ENCODE data around the gene CYP26C1. TPM values are rescaled to one million over a fixed set of nuclear protein-coding genes. Genes with fewer than 3 reads are reported as not detected.

The CYP26C1 gene
- total RNA-seq, 4 donors from 2014 or later: 0.19 to 0.34 TPM; not detected in 2

DNA sequence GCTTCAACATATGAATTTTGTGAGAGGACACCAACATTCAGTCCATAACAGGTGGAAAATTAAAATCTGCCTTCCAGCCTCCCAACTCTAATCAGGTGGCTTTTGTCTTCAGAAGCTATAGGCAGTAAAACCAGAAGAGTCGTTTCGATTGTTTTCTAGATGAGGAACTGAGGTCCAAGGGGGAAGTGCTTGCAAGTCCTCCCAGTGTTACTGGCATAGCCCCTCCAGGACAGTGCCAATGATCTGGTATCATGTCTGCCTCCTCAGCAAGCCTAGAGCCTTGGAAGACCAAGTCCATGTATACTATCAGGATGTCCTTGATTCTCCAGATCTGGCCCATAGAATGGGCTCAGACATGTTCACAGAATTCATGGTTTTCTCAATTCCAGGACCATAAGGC is 30.0 kb downstream of the CYP26C1 start:
- Histone ChIP-seq H3K4me1 (no peaks in the 10 kb centered on the region), H3K9me3 (no peaks in the 10 kb centered on the region), H3K27ac (no peak overlapping the region), H3K36me3 (no peaks in the 10 kb centered on the region), H3K27me3 (peaks cover 0 to 11% (median 0%) of the 10 kb centered on the region in 4 donors), H3K4me3 (no peak overlapping the region)
- TF ChIP-seq, protein P1, sequence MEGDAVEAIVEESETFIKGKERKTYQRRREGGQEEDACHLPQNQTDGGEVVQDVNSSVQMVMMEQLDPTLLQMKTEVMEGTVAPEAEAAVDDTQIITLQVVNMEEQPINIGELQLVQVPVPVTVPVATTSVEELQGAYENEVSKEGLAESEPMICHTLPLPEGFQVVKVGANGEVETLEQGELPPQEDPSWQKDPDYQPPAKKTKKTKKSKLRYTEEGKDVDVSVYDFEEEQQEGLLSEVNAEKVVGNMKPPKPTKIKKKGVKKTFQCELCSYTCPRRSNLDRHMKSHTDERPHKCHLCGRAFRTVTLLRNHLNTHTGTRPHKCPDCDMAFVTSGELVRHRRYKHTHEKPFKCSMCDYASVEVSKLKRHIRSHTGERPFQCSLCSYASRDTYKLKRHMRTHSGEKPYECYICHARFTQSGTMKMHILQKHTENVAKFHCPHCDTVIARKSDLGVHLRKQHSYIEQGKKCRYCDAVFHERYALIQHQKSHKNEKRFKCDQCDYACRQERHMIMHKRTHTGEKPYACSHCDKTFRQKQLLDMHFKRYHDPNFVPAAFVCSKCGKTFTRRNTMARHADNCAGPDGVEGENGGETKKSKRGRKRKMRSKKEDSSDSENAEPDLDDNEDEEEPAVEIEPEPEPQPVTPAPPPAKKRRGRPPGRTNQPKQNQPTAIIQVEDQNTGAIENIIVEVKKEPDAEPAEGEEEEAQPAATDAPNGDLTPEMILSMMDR (IDR thresholded peaks at IDR 0.05): no peak
- no peak for TF ChIP-seq POLR2A (IDR thresholded peaks at IDR 0.05)
- no peak for DNase-seq
- intact Hi-C loops (cut with DNase I): no loop called here
- WGBS, 2 donors: 63 to 74% methylated on average over 2 of the region's 2 CpGs

DNA sequence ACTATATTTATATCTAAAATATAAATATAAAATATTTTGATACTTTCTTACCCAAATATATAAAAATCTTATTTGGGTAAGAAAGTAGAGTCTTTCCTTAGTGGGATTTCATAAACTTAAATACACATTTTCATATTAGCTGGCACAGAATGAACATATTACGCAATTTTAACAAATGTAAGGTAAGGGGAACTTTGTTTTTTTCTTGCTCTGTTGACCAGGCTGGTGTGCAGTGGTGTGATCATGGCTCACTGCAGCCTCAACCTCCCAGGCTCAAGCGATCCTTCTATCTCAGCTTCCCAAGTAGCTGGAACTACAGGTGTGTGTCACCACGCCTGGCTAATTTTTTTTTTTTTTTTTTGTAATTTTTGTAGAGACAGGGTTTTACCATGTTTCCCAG is 31.4 kb downstream of the CYP26C1 start:
- no peak overlapping the region for H3K27ac ChIP-seq
- H3K4me1 ChIP-seq: no peaks in the 10 kb centered on the region
- 87 to 90% methylated on average over 3 of the region's 3 CpGs for WGBS, 2 donors
- TF ChIP-seq, protein P1 (IDR thresholded peaks at IDR 0.05): no peak
- TF ChIP-seq POLR2A (IDR thresholded peaks at IDR 0.05): no peak
- no peak for DNase-seq
- peaks cover 0 to 4% (median 0%) of the 10 kb centered on the region in 4 donors for H3K27me3 ChIP-seq
- intact Hi-C loops (cut with DNase I): no loop called here
- H3K4me3 ChIP-seq: no peak overlapping the region
- H3K36me3 ChIP-seq: no peaks in the 10 kb centered on the region
- H3K9me3 ChIP-seq: no peaks in the 10 kb centered on the region

DNA sequence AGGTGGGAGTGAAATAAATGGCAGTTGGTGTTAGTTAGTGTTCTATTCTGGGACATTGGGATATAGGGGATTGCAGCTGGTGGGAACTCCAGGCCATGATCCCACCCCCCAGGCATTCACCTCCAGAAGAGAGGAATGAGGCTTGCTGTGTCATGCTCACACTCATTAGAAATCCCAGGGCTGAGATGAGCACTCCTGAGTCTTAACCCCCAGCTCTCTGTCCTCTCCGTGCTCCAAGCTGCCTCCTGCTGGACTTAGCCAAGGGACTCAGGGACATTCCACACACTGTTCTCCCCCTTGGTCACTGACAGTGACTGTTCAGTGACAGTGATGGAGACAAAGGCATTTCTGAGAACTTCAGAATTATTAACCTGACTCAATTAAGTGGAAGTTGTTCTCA is 34.6 kb downstream of the CYP26C1 start:
- no peak for DNase-seq
- WGBS, 2 donors: 60 to 75% methylated on average over 1 of the region's 1 CpG
- H3K27me3 ChIP-seq: no peaks in the 10 kb centered on the region
- intact Hi-C loops (cut with DNase I): no loop called here
- no peak overlapping the region for H3K27ac ChIP-seq
- no peak for TF ChIP-seq POLR2A (IDR thresholded peaks at IDR 0.05)
- TF ChIP-seq, protein P1 (IDR thresholded peaks at IDR 0.05): no peak
- no peaks in the 10 kb centered on the region for H3K9me3 ChIP-seq
- no peak overlapping the region for H3K4me3 ChIP-seq
- H3K36me3 ChIP-seq: no peaks in the 10 kb centered on the region
- H3K4me1 ChIP-seq: no peaks in the 10 kb centered on the region

DNA sequence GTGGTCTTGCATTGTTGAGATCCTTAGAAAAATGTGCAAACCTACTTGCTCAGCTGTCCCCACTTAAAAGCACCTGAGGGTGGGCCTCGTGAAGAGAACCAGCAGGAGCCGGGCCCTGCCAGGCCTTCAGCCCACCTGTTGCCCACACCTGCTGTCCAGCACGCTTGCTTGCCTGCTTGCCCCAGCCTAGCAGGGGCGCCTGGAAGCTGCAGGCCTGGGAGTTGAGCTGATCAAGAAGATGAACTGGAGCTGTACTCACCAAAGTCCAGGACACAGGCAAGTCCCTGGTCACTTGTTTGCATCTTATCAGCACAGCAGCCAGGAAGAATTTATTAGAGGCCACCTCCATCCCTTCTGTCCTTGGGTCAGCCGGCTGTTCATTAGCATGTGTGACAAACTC is 36.3 kb downstream of the CYP26C1 start:
- Histone ChIP-seq H3K27me3 (no peaks in the 10 kb centered on the region), H3K4me3 (no peak overlapping the region), H3K9me3 (no peaks in the 10 kb centered on the region), H3K4me1 (no peaks in the 10 kb centered on the region), H3K27ac (no peak overlapping the region), H3K36me3 (no peaks in the 10 kb centered on the region)
- TF ChIP-seq, protein P1 (IDR thresholded peaks at IDR 0.05): no peak
- TF ChIP-seq POLR2A (IDR thresholded peaks at IDR 0.05): no peak
- DNase-seq: no peak
- intact Hi-C loops (cut with DNase I): no loop called here
- WGBS, 2 donors: 69 to 80% methylated on average over 2 to 4 of the region's 5 CpGs

DNA sequence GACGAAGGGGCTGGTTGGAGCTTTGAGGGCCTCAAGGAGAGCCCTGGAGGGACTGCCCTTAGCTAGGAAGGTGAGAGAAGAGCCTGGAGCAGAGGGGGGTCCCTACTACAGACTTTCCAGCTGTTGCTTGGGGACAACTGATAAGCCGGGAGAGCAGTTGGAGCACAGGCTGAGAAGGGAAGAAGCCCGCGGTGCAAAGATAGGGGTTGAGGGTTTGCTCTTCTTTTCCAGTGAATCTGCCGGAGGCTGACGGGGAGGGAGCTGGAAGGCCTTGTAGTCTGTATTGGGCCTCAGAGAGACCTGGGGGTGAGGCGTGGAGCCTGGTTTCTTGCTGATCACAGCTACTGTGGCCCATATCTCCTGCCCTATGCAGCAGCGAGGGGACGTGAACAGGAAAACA is 36.8 kb downstream of the CYP26C1 start:
- 79 to 83% methylated on average over 5 to 9 of the region's 9 CpGs for WGBS, 2 donors
- H3K36me3 ChIP-seq: no peaks in the 10 kb centered on the region
- H3K9me3 ChIP-seq: no peaks in the 10 kb centered on the region
- no peak overlapping the region for H3K4me3 ChIP-seq
- no peak overlapping the region for H3K27ac ChIP-seq
- DNase-seq: no peak
- intact Hi-C loops (cut with DNase I): no loop called here
- no peaks in the 10 kb centered on the region for H3K4me1 ChIP-seq
- TF ChIP-seq, protein P1 (IDR thresholded peaks at IDR 0.05): no peak
- no peak for TF ChIP-seq POLR2A (IDR thresholded peaks at IDR 0.05)
- H3K27me3 ChIP-seq: no peaks in the 10 kb centered on the region
